Endothelial cell of umbilical vein (primary cell): Measurements from ENCODE around the gene PLEKHG1.

Source experiments
- EZH2 ChIP-seq: IDR thresholded peaks from 2 replicates; pipeline ENCODE4 v1.6.1; 2012; ENCODE audit warnings: borderline replicate concordance, low read depth, mild to moderate bottlenecking, moderate library complexity, low read length, inconsistent platforms; ENCODE audit not compliant: severe bottlenecking
- FOS ChIP-seq: IDR thresholded peaks from 2 replicates; pipeline ENCODE4 v1.6.1; 2011; ENCODE audit warnings: mild to moderate bottlenecking, low read length, moderate library complexity, borderline replicate concordance; ENCODE audit not compliant: insufficient read depth
- GATA2 ChIP-seq: IDR thresholded peaks from 2 replicates; pipeline ENCODE4 v1.7.0; 2011; ENCODE audit warnings: low read depth, mild to moderate bottlenecking, moderate library complexity, mixed read lengths, low read length; ENCODE audit not compliant: insufficient read length, insufficient read depth
- JUN ChIP-seq: IDR thresholded peaks from 2 replicates; pipeline ENCODE4 v1.6.1; 2011; ENCODE audit warnings: borderline replicate concordance, low read depth; ENCODE audit not compliant: insufficient read length, insufficient read depth
- MYC ChIP-seq: IDR thresholded peaks from one replicate; pipeline ENCODE4 v1.6.1; 2011; ENCODE audit warnings: mild to moderate bottlenecking, low read depth, low read length
- POLR2A ChIP-seq: IDR thresholded peaks from 2 replicates; pipeline ENCODE4 v1.6.1; 2012; ENCODE audit warnings: low read depth, mild to moderate bottlenecking, control low read depth, low read length
- POLR2AphosphoS5 ChIP-seq: IDR thresholded peaks from 2 replicates; pipeline ENCODE4 v1.6.1; 2012; ENCODE audit warnings: low read depth, mild to moderate bottlenecking, control low read depth, low read length, moderate library complexity; ENCODE audit not compliant: insufficient read depth
- TF ChIP-seq, protein P1 (sequence below), 2 donors: IDR thresholded peaks; 1 replicate in 1 of 2; 2 replicates in 1 of 2; pipeline ENCODE4 v1.5.1; 2011; ENCODE audit warnings: low read length in 2 of 2, mild to moderate bottlenecking in 2 of 2, moderate library complexity in 2 of 2, control low read depth in 1 of 2, inconsistent platforms in 1 of 2, low read depth in 1 of 2; ENCODE audit not compliant: insufficient read depth in 1 of 2; ENCODE audit errors: extremely low read depth in 1 of 2
- TF ChIP-seq, protein P2 (sequence below): IDR thresholded peaks from 2 replicates; pipeline ENCODE4 v1.6.1; 2011; ENCODE audit not compliant: insufficient read depth, insufficient read length

DNA sequence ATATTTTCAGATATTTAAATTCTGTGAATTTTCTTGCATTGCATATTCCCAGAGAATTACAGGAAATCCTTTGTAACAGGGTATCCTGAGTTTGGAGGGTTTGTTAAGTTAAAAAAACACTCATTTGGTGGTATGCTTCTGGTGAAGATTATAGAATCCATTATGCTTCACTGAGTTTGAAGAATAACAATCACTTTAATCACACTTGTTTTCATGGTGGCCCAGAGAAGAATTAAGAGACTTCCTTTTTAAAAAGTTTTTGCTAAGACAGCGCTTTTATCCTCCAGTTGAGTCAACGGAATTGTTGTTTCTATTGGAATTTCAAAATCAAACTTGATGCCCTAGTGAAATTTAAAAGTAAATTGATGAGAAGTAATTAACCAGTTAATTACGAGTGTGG lies 17.4 kb downstream of the PLEKHG1 start:
- TF ChIP-seq, protein P1, sequence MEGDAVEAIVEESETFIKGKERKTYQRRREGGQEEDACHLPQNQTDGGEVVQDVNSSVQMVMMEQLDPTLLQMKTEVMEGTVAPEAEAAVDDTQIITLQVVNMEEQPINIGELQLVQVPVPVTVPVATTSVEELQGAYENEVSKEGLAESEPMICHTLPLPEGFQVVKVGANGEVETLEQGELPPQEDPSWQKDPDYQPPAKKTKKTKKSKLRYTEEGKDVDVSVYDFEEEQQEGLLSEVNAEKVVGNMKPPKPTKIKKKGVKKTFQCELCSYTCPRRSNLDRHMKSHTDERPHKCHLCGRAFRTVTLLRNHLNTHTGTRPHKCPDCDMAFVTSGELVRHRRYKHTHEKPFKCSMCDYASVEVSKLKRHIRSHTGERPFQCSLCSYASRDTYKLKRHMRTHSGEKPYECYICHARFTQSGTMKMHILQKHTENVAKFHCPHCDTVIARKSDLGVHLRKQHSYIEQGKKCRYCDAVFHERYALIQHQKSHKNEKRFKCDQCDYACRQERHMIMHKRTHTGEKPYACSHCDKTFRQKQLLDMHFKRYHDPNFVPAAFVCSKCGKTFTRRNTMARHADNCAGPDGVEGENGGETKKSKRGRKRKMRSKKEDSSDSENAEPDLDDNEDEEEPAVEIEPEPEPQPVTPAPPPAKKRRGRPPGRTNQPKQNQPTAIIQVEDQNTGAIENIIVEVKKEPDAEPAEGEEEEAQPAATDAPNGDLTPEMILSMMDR (IDR thresholded peaks at IDR 0.05; ENCODE audit: extremely low read depth in 1 of 2, insufficient read depth in 1 of 2, low read depth in 1 of 2, low read length in 2 of 2), result no peak
- TF ChIP-seq POLR2A, result no peak
- no peak for TF ChIP-seq EZH2
- TF ChIP-seq, protein P2, sequence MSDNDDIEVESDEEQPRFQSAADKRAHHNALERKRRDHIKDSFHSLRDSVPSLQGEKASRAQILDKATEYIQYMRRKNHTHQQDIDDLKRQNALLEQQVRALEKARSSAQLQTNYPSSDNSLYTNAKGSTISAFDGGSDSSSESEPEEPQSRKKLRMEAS, result no peak
- TF ChIP-seq MYC, result no peak
- TF ChIP-seq POLR2AphosphoS5, result no peak
- TF ChIP-seq FOS, result no peak
- TF ChIP-seq JUN, result peak; percentile 2
- TF ChIP-seq GATA2, result no peak
